Duodenal mucosa (tissue), 2 donors: ENCODE measurements around the gene NAP1L1.
A peak's percentile ranks its signal among the peaks of the same experiment; 100 is the strongest.

Experiments
- H3K27ac ChIP-seq: one replicate; pipeline ENCODE4 v1.7.0; 2013; ENCODE audit warnings: low read depth, low read length
- H3K27me3 ChIP-seq, 2 donors: one replicate each; pipeline ENCODE4 v1.7.0; 2013; ENCODE audit warnings: low read length in 2 of 2, control low read depth in 1 of 2; ENCODE audit not compliant: insufficient read depth in 2 of 2, control insufficient read depth in 1 of 2
- H3K36me3 ChIP-seq, 2 donors: one replicate each; pipeline ENCODE4 v1.7.0; 2013; ENCODE audit warnings: low read length in 2 of 2, control low read depth in 1 of 2; ENCODE audit not compliant: insufficient read depth in 2 of 2, control insufficient read depth in 1 of 2
- H3K4me1 ChIP-seq, 2 donors: one replicate each; pipeline ENCODE4 v1.7.0; 2013; ENCODE audit warnings: low read length in 2 of 2, control low read depth in 1 of 2; ENCODE audit not compliant: insufficient read depth in 2 of 2, control insufficient read depth in 1 of 2
- H3K4me3 ChIP-seq, 2 donors: one replicate each; pipeline ENCODE4 v1.7.0; 2013; ENCODE audit warnings: low read length in 2 of 2, low read depth in 1 of 2
- H3K9ac ChIP-seq, 2 donors: one replicate each; pipeline ENCODE4 v1.7.0; 2013; ENCODE audit warnings: low read length in 2 of 2, low read depth in 1 of 2
- H3K9me3 ChIP-seq, 2 donors: one replicate each; pipeline ENCODE4 v1.7.0; 2013; ENCODE audit warnings: low read length in 2 of 2, control low read depth in 1 of 2; ENCODE audit not compliant: control insufficient read depth in 1 of 2

Gene NAP1L1

DNA sequence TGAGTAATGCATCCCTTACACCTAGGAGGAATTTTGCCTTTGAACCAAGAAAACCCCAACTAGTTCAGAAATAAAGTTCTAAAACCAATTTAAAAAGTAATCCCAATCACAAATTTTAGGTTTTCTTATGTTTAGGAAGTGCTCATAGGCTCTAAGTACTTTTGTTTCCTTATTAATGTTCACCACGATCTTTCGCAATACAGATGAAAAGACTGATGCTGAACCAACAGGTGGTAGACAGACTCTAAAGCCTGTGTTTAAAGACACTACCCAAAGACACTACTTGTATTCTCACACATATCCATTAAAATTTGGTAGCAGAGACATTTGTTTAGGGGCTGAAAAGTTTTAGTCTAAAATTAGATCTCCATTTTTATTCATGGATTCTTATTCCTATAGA, 42.3 kb downstream of the NAP1L1 start:
- Histone ChIP-seq H3K9me3 (no peaks in the 10 kb centered on the region), H3K4me3 (no peak overlapping the region), H3K36me3 (no peaks in the 10 kb centered on the region), H3K27me3 (no peaks in the 10 kb centered on the region), H3K27ac (no peak overlapping the region), H3K9ac (no peak overlapping the region), H3K4me1 (no peaks in the 10 kb centered on the region)

DNA sequence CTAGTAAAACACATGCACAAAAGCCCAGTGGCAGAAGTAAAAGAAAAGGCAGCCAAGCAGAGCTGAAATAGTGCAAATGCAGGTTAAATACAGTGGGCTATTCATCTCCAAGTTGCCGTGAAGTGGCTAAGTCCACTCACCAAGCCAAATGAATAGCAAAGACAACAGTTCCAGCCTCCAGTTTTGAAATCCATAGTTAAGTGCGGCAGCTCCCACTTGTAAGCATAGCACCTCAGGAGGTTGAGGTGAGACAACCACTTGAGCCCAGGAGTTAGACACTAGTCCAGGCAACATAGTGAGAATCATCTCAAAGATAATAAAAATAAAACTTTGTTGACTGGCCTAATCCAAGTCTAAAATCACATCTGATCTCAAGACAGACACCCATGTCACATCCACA, 43.1 kb downstream of the NAP1L1 start:
- Histone ChIP-seq H3K4me1 (no peaks in the 10 kb centered on the region), H3K27me3 (no peaks in the 10 kb centered on the region), H3K36me3 (no peaks in the 10 kb centered on the region), H3K4me3 (no peak overlapping the region), H3K27ac (no peak overlapping the region), H3K9ac (no peak overlapping the region), H3K9me3 (no peaks in the 10 kb centered on the region)

DNA sequence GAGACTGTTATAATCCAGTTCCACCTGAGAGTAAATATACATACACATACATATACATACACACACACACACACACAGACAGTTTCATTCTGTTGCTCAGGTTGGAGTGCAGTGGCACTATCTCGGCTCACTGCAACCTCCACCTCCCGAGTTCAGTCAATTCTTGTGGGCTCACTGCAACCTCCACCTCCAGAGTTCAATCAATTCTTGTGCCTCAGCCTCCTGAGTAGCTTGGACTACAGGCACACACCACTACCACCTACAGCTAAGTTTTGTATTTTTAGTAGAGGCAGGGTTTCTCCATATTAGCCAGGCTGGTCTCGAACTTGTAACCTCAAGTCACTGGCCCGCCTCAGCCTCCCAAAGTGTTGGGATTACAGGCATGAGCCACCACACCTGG, 44.0 kb downstream of the NAP1L1 start:
- Histone ChIP-seq H3K9me3 (no peaks in the 10 kb centered on the region), H3K4me1 (no peaks in the 10 kb centered on the region), H3K4me3 (no peak overlapping the region), H3K27me3 (no peaks in the 10 kb centered on the region), H3K36me3 (no peaks in the 10 kb centered on the region), H3K9ac (no peak overlapping the region), H3K27ac (no peak overlapping the region)

DNA sequence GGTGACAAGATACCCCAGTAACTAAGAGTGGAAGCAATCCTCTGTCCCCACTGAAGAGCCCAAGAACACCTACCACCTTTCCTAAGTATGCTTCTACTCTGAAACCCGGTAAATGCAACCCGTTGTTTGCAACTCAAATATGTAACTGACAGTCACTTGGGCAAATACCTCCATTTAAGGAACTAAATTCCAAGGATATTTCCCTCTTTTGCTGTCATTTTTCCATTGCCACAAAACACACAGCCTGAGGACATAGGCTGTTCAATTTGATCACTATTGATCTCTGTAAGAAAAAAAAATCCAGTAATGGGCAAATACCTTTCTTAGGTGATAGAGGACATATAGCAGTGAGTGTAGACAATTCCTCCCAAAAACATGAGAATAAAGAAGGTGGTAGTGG, 46.3 kb downstream of the NAP1L1 start:
- H3K9ac ChIP-seq = no peak overlapping the region
- no peak overlapping the region for H3K4me3 ChIP-seq
- H3K4me1 ChIP-seq = no peaks in the 10 kb centered on the region
- H3K27me3 ChIP-seq = no peaks in the 10 kb centered on the region
- H3K9me3 ChIP-seq = no peaks in the 10 kb centered on the region
- no peaks in the 10 kb centered on the region for H3K36me3 ChIP-seq
- no peak overlapping the region for H3K27ac ChIP-seq

DNA sequence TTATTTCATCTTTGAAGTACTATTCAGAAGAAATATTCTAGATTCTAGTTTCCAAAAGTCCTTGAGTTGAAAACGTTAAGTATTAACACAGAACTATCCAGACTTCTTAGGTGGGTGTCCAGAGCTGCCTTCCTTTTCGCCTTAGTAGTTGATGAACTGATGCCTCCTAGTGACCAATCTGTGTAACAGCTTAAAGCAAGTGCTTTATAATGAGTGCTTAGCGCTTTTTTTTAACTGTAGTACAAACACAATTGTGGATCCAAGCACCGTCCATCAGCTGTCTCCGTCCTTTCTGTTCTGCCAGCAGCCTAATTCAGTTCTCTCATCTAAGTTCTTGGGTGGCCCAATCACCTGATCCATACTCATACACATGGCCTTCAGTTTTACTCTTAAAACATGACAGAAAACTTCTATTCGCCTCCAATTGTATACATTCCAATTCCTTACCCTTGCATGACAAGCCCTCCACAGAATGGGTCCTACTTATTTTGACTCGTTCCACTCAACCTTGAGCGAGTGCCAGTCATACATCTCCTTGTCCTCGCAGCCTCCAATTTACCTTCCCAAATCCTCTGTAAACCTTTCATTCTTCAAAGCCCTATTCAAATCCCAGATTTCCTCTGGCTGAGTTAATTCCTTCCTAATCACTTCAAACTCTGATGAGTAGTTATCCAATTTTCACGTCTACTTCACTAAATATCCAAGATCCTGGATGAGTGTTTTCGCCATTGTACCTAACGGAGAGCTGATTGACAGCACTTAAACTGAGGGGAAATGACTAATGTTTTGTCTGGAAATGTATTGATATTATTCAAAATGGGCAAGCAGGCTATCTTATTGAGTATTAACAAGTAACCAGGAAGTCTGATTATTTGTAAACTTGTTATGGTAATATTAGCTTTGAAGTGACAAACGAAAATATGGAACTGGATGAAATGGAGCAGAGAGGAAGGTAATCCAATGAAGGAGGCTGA, 47.1 kb downstream of the NAP1L1 start:
- Histone ChIP-seq H3K9me3 (no peaks in the 10 kb centered on the region), H3K4me1 (peaks cover 0 to under 1% of the 10 kb centered on the region in 2 donors), H3K9ac (no peak overlapping the region), H3K36me3 (no peaks in the 10 kb centered on the region), H3K27ac (no peak overlapping the region), H3K4me3 (no peak overlapping the region), H3K27me3 (no peaks in the 10 kb centered on the region)

DNA sequence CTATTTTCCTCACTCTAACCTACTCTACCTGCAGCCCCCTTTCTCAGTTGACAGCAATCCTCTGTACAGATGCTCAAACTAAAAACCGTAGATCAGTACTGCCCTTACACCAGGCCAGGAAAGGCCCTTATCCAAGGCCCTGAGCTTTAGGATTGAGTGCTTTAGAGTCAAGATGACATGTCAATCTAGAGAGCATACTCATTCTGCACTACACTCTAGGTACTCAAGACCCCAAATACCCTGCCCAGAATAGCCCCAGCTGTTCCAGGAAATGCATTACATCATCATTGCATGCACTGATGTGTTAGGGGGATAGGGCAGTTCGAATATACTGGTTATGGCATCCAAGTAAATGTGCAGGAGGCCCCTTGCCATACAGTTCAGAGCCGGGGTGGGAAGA, 49.4 kb downstream of the NAP1L1 start:
- no peak overlapping the region for H3K9ac ChIP-seq
- H3K27me3 ChIP-seq = no peaks in the 10 kb centered on the region
- no peaks in the 10 kb centered on the region for H3K36me3 ChIP-seq
- H3K4me1 ChIP-seq = peaks cover 3 to 11% of the 10 kb centered on the region in 2 donors
- no peak overlapping the region for H3K4me3 ChIP-seq
- no peak overlapping the region for H3K27ac ChIP-seq
- H3K9me3 ChIP-seq = no peaks in the 10 kb centered on the region

DNA sequence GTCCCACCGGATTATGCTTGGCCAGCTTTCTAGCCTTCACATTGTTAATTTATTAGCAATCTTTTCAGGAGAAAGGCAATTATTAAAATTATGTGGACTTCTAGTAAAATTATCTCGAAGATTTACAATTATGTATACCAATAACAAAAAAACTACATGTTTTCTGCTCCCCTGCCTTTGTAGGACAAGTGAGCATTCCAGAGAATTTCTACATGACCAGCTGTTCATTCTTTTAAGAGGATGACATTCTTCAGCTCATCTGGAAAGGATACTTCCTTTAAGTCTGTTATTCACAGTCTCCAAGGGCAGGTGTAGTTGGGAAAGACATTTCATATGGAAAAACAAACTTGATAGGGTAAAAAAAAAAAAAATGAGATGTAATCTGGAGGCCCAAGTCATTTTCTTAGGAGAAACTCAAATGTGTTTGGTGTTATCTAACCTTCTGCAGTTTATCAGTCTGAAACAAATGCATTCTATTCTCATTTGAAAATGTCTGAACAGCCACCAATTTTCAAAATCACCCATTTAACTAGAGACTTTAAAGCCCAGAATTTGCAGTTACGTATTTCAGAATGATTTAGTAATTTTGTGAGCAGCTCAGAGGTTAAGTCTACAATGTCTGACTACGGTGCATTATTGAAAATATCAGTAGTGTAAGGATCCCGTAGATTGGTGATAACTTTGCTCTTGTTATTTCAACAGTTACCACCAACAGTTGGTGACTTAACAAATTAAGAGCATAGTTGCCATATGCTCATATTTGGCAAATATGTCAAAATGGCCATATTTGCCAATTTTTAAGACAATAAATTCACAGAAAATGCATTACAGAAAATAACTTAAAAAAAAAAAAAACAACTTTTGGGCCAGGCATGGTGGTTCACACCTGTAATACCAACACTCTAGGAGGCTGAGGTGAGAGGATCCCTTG, 51.1 kb downstream of the NAP1L1 start:
- H3K4me1 ChIP-seq = peaks cover 7 to 14% of the 10 kb centered on the region in 2 donors

DNA sequence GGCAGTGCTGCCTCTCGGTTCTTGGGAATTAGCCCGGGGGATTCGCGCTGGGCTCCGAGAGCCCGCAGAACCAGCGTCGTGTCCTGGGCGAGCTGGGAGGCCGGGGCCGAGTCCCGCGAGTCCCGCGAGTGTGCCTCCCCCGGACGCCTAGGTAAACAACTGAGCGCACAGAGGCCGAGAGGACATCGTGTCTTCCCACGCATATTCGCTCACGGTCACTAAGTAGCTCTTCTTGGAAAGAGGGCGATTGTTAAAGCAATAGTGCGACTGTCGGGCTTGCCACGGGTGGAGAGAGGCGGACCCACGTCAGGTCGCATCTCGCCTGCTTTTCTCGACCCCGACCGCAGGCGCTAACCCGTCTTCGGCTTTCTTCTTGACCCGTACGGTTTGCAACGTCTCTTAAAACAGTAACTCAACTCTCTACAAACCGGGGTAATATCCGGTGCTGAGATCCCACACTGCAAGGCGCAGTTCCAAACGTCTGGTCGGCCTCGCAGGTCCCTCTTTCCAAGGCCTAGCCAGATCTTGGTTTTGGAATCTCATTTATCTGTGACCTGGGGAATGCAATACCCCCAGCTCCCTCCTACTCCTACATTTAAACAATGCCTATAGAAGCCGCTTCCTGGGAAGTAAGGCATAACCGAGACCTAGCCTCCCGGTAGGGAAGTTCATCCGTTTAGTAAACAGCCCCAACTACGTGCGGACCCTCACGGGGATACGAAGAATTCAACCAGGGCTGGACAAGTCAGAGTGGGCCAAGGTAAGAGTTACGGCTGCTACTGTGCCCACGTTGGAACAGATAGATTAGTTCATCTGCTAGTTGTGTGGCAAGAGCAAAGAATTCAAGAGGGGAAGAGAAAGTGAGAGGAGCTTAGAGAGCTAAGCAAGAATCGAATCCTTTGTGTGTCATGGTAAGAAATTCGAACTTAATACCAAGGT, 52.2 kb downstream of the NAP1L1 start:
- H3K9me3 ChIP-seq = no peaks in the 10 kb centered on the region
- H3K9ac ChIP-seq = peak overlapping the region; percentile 81 to 91
- H3K36me3 ChIP-seq = no peaks in the 10 kb centered on the region
- H3K4me3 ChIP-seq = peak overlapping the region; percentile 79 to 94
- peaks cover 7 to 14% of the 10 kb centered on the region in 2 donors for H3K4me1 ChIP-seq
- peak overlapping the region; percentile 93 for H3K27ac ChIP-seq
- no peaks in the 10 kb centered on the region for H3K27me3 ChIP-seq

More for the DNA sequence above, 51.1 kb downstream of the NAP1L1 start:
- peak overlapping the region in 1 of 2 donors; percentile 79 for H3K4me3 ChIP-seq
- peak overlapping the region; percentile 93 for H3K27ac ChIP-seq
- H3K9me3 ChIP-seq = no peaks in the 10 kb centered on the region
- H3K27me3 ChIP-seq = no peaks in the 10 kb centered on the region
- H3K36me3 ChIP-seq = no peaks in the 10 kb centered on the region
- H3K9ac ChIP-seq = peak overlapping the region in 1 of 2 donors; percentile 81

DNA sequence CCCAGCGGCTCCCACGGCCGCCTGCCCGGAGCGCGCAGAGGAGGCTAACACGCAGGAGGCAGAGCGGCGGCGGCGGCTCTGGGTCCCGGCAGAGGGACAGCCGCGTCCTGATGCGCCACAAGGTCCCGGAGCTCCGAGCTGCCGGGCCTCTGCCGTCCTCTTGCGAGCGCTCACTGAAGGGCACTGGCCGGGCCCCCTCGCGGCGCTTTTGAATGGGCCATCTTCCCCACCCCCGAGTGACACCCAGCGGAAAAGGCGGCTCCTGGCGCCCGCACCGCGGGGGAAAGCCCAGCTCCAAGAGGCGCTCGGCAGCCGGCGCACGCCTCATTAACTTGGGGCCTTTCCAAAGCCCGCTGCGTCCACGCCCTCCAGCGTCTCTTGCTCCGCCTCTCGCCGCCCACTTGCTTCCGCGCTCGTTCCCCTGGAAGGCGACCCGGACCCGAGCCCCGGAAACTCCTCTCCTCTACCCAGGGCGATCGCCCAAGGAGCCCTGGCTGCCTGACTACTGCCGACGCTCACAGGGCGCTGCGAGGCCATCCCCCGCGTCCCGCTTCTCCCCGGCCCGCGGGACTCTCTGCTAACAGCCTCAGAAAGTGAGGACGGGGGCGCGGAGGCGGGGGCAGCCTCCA, 53.0 kb downstream of the NAP1L1 start, which contains the start of gene PHLDA1:
TSS of gene PHLDA1 (minus strand) at position 363 of the 629 bp plus-strand sequence.
- Histone ChIP-seq H3K36me3 (no peaks in the 10 kb centered on the region), H3K9me3 (no peaks in the 10 kb centered on the region), H3K27me3 (no peaks in the 10 kb centered on the region), H3K4me1 (peaks cover 10 to 14% of the 10 kb centered on the region in 2 donors), H3K9ac (peak within 1 kb of the TSS; percentile 81 to 91), H3K27ac (peak within 1 kb of the TSS; percentile 93), H3K4me3 (peak within 1 kb of the TSS; percentile 79 to 94)
